Measurements from ENCODE around the gene SPATA18. TPM values are rescaled to one million over a fixed set of nuclear protein-coding genes. Genes with fewer than 3 reads are reported as not detected.

Gene SPATA18
- total and polyA plus RNA-seq, 2 of the 13 experiments (the other 11 are each of a cell fraction or from before 2014, with no cell fraction given), result 5.7 to 13.2 TPM

GRCh38 chr4:52103319-52103718 is 52.2 kb downstream of the SPATA18 start:
- Histone ChIP-seq H4K20me1 (ENCODE audit: insufficient read depth, low read length) (no peaks in the 10 kb centered on the region), H3K79me2 (ENCODE audit: insufficient read depth, low read length) (no peaks in the 10 kb centered on the region), H3K9ac (ENCODE audit: insufficient read depth, low read depth, low read length) (no peak overlapping the region), H3K36me3 (replicated peaks in 1 of 2; ENCODE audit: control insufficient read depth in 1 of 2, insufficient read depth in 2 of 2, low read length in 2 of 2) (no peaks in the 10 kb centered on the region), H3K27ac (ENCODE audit: extremely low read length, insufficient read depth, low read length) (no peak overlapping the region), H3K4me2 (ENCODE audit: low read depth, low read length) (no peak overlapping the region), H3K9me3 (ENCODE audit: low read length) (no peaks in the 10 kb centered on the region), H3K4me3 (replicated peaks in 1 of 3; ENCODE audit: insufficient read depth in 1 of 3, low read depth in 2 of 3, low read length in 3 of 3) (no peak overlapping the region), H2AFZ (ENCODE audit: low read length) (no peak overlapping the region), H3K27me3 (ENCODE audit: control insufficient read depth in 1 of 2, insufficient read depth in 2 of 2, low read length in 2 of 2) (no peaks in the 10 kb centered on the region), H3K4me1 (ENCODE audit: insufficient read depth, low read length) (no peaks in the 10 kb centered on the region)
- BruUV-seq (replicated peaks), result no TSS peak
- CTCF ChIA-PET (ENCODE audit: low intra/inter-chr PET ratio, low total read pairs), result no interaction called here
- WGBS (ENCODE audit: low lambda C conversion rate), result 0% methylated on average over 1 of the region's 1 CpG
- intact Hi-C loops (cut with micrococcal nuclease; ENCODE audit: unreplicated experiment) (no loop called here), in situ Hi-C loops (cut with HindIII; ENCODE audit: extremely low pct_ligation_motif_present, low pct_unique_long_range_greater_than_20kb) (no loop called here)
- ATAC-seq (peak; percentile 58; the same call in 1 of the 3 replicates), FAIRE-seq (no peak), DNase-seq (ENCODE audit: low spot score) (no peak)
- POLR2A ChIA-PET, result no interaction called here
- TF ChIP-seq ZBTB25 (CRISPR knock-in tag; IDR thresholded peaks at IDR 0.05) (no peak), STAG1 (CRISPR knock-in tag; IDR thresholded peaks at IDR 0.05) (peak; percentile 56), CTCF (CRISPR knock-in tag; IDR thresholded peaks at IDR 0.05) (peak; percentile 42; the same call in 1 of the 2 replicates)

- FAIRE-seq (no peak), DNase-seq (ENCODE audit: low spot score) (no peak), ATAC-seq (no peak)
- intact Hi-C loops (cut with micrococcal nuclease; ENCODE audit: unreplicated experiment), result no loop called here
- BruUV-seq (replicated peaks), result no TSS peak
- H3K27ac ChIP-seq (ENCODE audit: extremely low read length, insufficient read depth, low read length), result no peak overlapping the region
- no peak overlapping the region for H3K9ac ChIP-seq (ENCODE audit: insufficient read depth, low read depth, low read length)
- no peaks in the 10 kb centered on the region for H3K4me1 ChIP-seq (ENCODE audit: insufficient read depth, low read length)
- H3K79me2 ChIP-seq (ENCODE audit: insufficient read depth, low read length), result no peaks in the 10 kb centered on the region
- no peaks in the 10 kb centered on the region for H3K36me3 ChIP-seq (replicated peaks in 1 of 2; ENCODE audit: control insufficient read depth in 1 of 2, insufficient read depth in 2 of 2, low read length in 2 of 2)
- H3K4me3 ChIP-seq (replicated peaks in 1 of 3; ENCODE audit: insufficient read depth in 1 of 3, low read depth in 2 of 3, low read length in 3 of 3), result no peak overlapping the region
- POLR2A ChIA-PET, result no interaction called here
- H2AFZ ChIP-seq (ENCODE audit: low read length), result no peak overlapping the region
- CTCF ChIA-PET (ENCODE audit: low intra/inter-chr PET ratio, low total read pairs), result no interaction called here
- no peak overlapping the region for H3K4me2 ChIP-seq (ENCODE audit: low read depth, low read length)
- TF ChIP-seq NAIF1 (CRISPR knock-in tag; IDR thresholded peaks at IDR 0.05; ENCODE audit: borderline replicate concordance), result no peak
- TF ChIP-seq ZNF747 (CRISPR knock-in tag; IDR thresholded peaks at IDR 0.05; ENCODE audit: borderline replicate concordance), result no peak
- no peak for TF ChIP-seq ZSCAN12 (CRISPR knock-in tag; IDR thresholded peaks at IDR 0.05)
- TF ChIP-seq HNRNPL (IDR thresholded peaks at IDR 0.05; ENCODE audit: low read depth, low read length), result no peak
- TF ChIP-seq SNAI1 (CRISPR knock-in tag; IDR thresholded peaks at IDR 0.05; ENCODE audit: borderline replicate concordance), result no peak
- TF ChIP-seq LBX2 (CRISPR knock-in tag; IDR thresholded peaks at IDR 0.05; ENCODE audit: borderline replicate concordance), result no peak
- no peak for TF ChIP-seq ZNF576 (CRISPR knock-in tag; IDR thresholded peaks at IDR 0.05)
- TF ChIP-seq ZNF891 (CRISPR knock-in tag; IDR thresholded peaks at IDR 0.05), result no peak
- no peak for TF ChIP-seq DMAP1 (CRISPR knock-in tag; IDR thresholded peaks at IDR 0.05)
- no peaks in the 10 kb centered on the region for H3K9me3 ChIP-seq (ENCODE audit: low read length)
- no peaks in the 10 kb centered on the region for H3K27me3 ChIP-seq (ENCODE audit: control insufficient read depth in 1 of 2, insufficient read depth in 2 of 2, low read length in 2 of 2)
- in situ Hi-C loops (cut with HindIII; ENCODE audit: extremely low pct_ligation_motif_present, low pct_unique_long_range_greater_than_20kb), result no loop called here
- WGBS (ENCODE audit: low lambda C conversion rate), result 39% methylated on average over 5 of the region's 5 CpGs
- H4K20me1 ChIP-seq (ENCODE audit: insufficient read depth, low read length), result no peaks in the 10 kb centered on the region
Measured at GRCh38 chr4:52105276-52105675, 54.2 kb downstream of the SPATA18 start.

Measured in HepG2 (cell line).